NT2/D1 (cell line): ENCODE results near the gene CATSPERB.

ENCODE experiments used
- SUZ12 ChIP-seq: IDR thresholded peaks from 2 replicates; pipeline ENCODE4 v1.6.1; 2011; ENCODE audit not compliant: insufficient read length, insufficient read depth; ENCODE audit errors: extremely low read depth
- YY1 ChIP-seq: IDR thresholded peaks from 2 replicates; pipeline ENCODE4 v1.6.1; 2011; ENCODE audit not compliant: insufficient read length, insufficient read depth
- ZNF274 ChIP-seq: IDR thresholded peaks from 2 replicates; pipeline ENCODE4 v1.6.1; 2011; ENCODE audit warnings: mild to moderate bottlenecking, low read depth, low read length

GRCh38 chr14:91716999-91717398 lies 14.9 kb downstream of the CATSPERB start:
- no peak for TF ChIP-seq ZNF274
- TF ChIP-seq YY1 = no peak
- TF ChIP-seq SUZ12 = no peak
